WTC11 (cell line): ENCODE measurements around the gene TMEM9. TPM values are rescaled to one million over a fixed set of nuclear protein-coding genes. Genes with fewer than 3 reads are reported as not detected.

ENCODE experiments used
- ATAC-seq: fragments of 200-7000 bp; cut with Tn5 transposase; 2 replicates; pipeline ENCODE4 v1.10.0; 2021; ENCODE audit warnings: mild to moderate bottlenecking, moderate library complexity
- CTCF ChIA-PET: fragments of 300-600 bp; sonication (Branson Sonifier 250); formaldehyde crosslinking; loops from one replicate; lab custom pipeline; 2021; ENCODE audit warnings: antibody characterized with exemption; lab: Charles Lee
- POLR2A ChIA-PET: fragments of 350-600 bp; sonication (Branson Sonifier 250); formaldehyde crosslinking; loops from one replicate; lab custom pipeline; 2021; ENCODE audit warnings: antibody characterized with exemption; lab: Charles Lee
- DNase-seq: peaks from one replicate; pipeline ENCODE4 v3.0.0; 2021; ENCODE audit warnings: low spot score
- H3K27ac Mint-ChIP-seq: 2 replicates; pipeline ENCODE4 v1.8.0; 2021; ENCODE audit warnings: mixed read lengths
- H3K27me3 Mint-ChIP-seq: 2 replicates; pipeline ENCODE4 v1.8.0; 2021; ENCODE audit warnings: low read depth, mild to moderate bottlenecking, moderate library complexity, mixed read lengths
- H3K36me3 Mint-ChIP-seq: 2 replicates; pipeline ENCODE4 v1.8.0; 2021; ENCODE audit warnings: mixed read lengths
- H3K4me1 Mint-ChIP-seq: 2 replicates; pipeline ENCODE4 v1.8.0; 2022; ENCODE audit warnings: mixed read lengths
- H3K4me3 Mint-ChIP-seq: 2 replicates; pipeline ENCODE4 v1.8.0; 2021; ENCODE audit warnings: mild to moderate bottlenecking, moderate library complexity, mixed read lengths
- H3K9me3 Mint-ChIP-seq: 2 replicates; pipeline ENCODE4 v1.8.0; 2021; ENCODE audit warnings: mixed read lengths
- CREM ChIP-seq: sonication (generic); formaldehyde crosslinking; IDR thresholded peaks from 2 replicates; pipeline ENCODE4 v1.8.1; 2022; ENCODE audit warnings: mild to moderate bottlenecking, missing genetic modification reagents, moderate library complexity
- ETV6 ChIP-seq: sonication (generic); formaldehyde crosslinking; IDR thresholded peaks from 2 replicates; pipeline ENCODE4 v1.8.1; 2022; ENCODE audit warnings: mild to moderate bottlenecking, missing genetic modification reagents
- FOXK1 ChIP-seq: sonication (generic); formaldehyde crosslinking; IDR thresholded peaks from 2 replicates; pipeline ENCODE4 v1.8.0; 2022; ENCODE audit warnings: mild to moderate bottlenecking, moderate library complexity, missing genetic modification reagents
- HMGXB4 ChIP-seq: sonication (generic); formaldehyde crosslinking; IDR thresholded peaks from 2 replicates; pipeline ENCODE4 v1.8.1; 2023; ENCODE audit warnings: mild to moderate bottlenecking, moderate library complexity, missing genetic modification reagents
- JUN ChIP-seq: sonication (generic); formaldehyde crosslinking; IDR thresholded peaks from 2 replicates; pipeline ENCODE4 v1.8.0; 2023; ENCODE audit warnings: mild to moderate bottlenecking, missing genetic modification reagents
- MYBL2 ChIP-seq: sonication (generic); formaldehyde crosslinking; IDR thresholded peaks from 2 replicates; pipeline ENCODE4 v1.8.1; 2023; ENCODE audit warnings: mild to moderate bottlenecking, moderate library complexity, missing genetic modification reagents
- NFYB ChIP-seq: sonication (generic); formaldehyde crosslinking; conservative IDR thresholded peaks from 2 replicates; pipeline ENCODE4 v1.8.0; 2022; ENCODE audit warnings: low read depth, missing genetic modification reagents
- NR2C2 ChIP-seq: sonication (generic); formaldehyde crosslinking; IDR thresholded peaks from 2 replicates; pipeline ENCODE4 v1.8.0; 2022; ENCODE audit warnings: mild to moderate bottlenecking, missing genetic modification reagents
- NR3C1 ChIP-seq: sonication (generic); formaldehyde crosslinking; conservative IDR thresholded peaks from 2 replicates; pipeline ENCODE4 v1.8.1; 2023; ENCODE audit warnings: low read depth, mild to moderate bottlenecking, missing genetic modification reagents
- OVOL2 ChIP-seq: fragments of 250-450 bp; sonication (Bioruptor Pico); IDR thresholded peaks from 2 replicates; pipeline ENCODE4 v1.9.0; 2021; ENCODE audit warnings: mild to moderate bottlenecking, borderline replicate concordance
- RELA ChIP-seq: sonication (generic); formaldehyde crosslinking; IDR thresholded peaks from 2 replicates; pipeline ENCODE4 v1.8.1; 2022; ENCODE audit warnings: missing genetic modification reagents, mild to moderate bottlenecking, borderline replicate concordance
- STAT6 ChIP-seq: sonication (generic); formaldehyde crosslinking; conservative IDR thresholded peaks from 2 replicates; pipeline ENCODE4 v1.8.1; 2023; ENCODE audit warnings: mild to moderate bottlenecking, low read depth, missing genetic modification reagents, moderate library complexity
- TCF7 ChIP-seq: sonication (generic); formaldehyde crosslinking; IDR thresholded peaks from 2 replicates; pipeline ENCODE4 v1.8.0; 2022; ENCODE audit warnings: mild to moderate bottlenecking, low read depth, missing genetic modification reagents, moderate library complexity
- TEAD1 ChIP-seq: sonication (generic); formaldehyde crosslinking; IDR thresholded peaks from 2 replicates; pipeline ENCODE4 v1.8.0; 2022; ENCODE audit warnings: mild to moderate bottlenecking, missing genetic modification reagents
- ZNF138 ChIP-seq: sonication (generic); formaldehyde crosslinking; conservative IDR thresholded peaks from 2 replicates; pipeline ENCODE4 v1.8.1; 2022; ENCODE audit warnings: mild to moderate bottlenecking, moderate library complexity, missing genetic modification reagents
- ZNF219 ChIP-seq: sonication (generic); formaldehyde crosslinking; IDR thresholded peaks from 2 replicates; pipeline ENCODE4 v1.8.0; 2023; ENCODE audit warnings: missing genetic modification reagents, mild to moderate bottlenecking, borderline replicate concordance
- ZNF423 ChIP-seq: fragments of 250-450 bp; sonication (Bioruptor Pico); IDR thresholded peaks from 2 replicates; pipeline ENCODE4 v2.1.2; 2022; ENCODE audit warnings: mild to moderate bottlenecking, moderate library complexity
- total RNA-seq: library from RNA; stranded (reverse); gene quantifications from 3 replicates; pipeline ENCODE4 v1.2.3, GENCODE V29; 2021
- TF ChIP-seq, protein P1 (sequence below): fragments of 250-450 bp; sonication (Bioruptor Pico); IDR thresholded peaks from 2 replicates; pipeline ENCODE4 v1.8.0; 2021; ENCODE audit warnings: mild to moderate bottlenecking
- TF ChIP-seq, protein P2 (sequence below): sonication (generic); formaldehyde crosslinking; IDR thresholded peaks from 2 replicates; pipeline ENCODE4 v1.8.1; 2022; ENCODE audit warnings: missing genetic modification reagents, borderline replicate concordance
- TF ChIP-seq, protein P3 (sequence below): fragments of 250-450 bp; sonication (Bioruptor Pico); IDR thresholded peaks from 2 replicates; pipeline ENCODE4 v1.9.0; 2021; ENCODE audit warnings: moderate library complexity, mild to moderate bottlenecking, inconsistent platforms, borderline replicate concordance
- TF ChIP-seq, protein P4 (sequence below): sonication (generic); formaldehyde crosslinking; IDR thresholded peaks from 2 replicates; pipeline ENCODE4 v1.8.0; 2023; ENCODE audit warnings: missing genetic modification reagents

TMEM9 gene
- total RNA-seq, 1 experiment from 2014 or later: 97.5 TPM

DNA sequence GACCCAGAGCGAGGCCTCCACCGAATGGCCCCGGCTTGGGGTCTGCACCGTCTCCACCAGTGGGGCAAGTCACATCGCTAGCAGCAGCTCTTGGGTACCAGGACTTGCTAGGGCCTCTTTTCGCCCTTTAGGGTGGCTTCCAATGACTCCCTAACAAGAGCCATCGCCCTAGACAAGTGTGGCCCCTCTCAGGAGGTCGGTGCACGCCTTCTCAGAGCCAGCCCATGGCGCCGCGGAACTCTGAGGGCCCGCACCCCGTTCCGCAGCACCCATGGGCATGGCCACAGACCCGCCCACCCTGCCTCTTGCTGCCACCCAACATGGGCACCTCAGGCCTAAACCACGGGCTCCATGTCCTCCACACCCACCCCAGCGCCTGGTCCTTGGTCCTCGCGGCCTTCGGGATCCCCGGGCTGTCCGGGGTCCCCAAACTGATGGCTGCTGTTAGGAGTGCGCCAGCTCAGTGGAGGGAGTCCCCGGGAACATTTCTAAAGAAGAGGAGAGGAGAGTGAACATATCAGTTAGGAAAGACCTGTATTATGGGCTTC is 38.8 kb downstream of the TMEM9 start:
- DNase-seq: no peak
- Mint-ChIP-seq H3K9me3 (no peaks in the 10 kb centered on the region), H3K36me3 (no peaks in the 10 kb centered on the region), H3K4me1 (peaks cover 13% of the 10 kb centered on the region)
- POLR2A ChIA-PET: no interaction called here
- no peak for ATAC-seq
- TF ChIP-seq FOXK1: no peak
- no peak for TF ChIP-seq MYBL2 (CRISPR knock-in tag)
- TF ChIP-seq NR3C1 (CRISPR knock-in tag): no peak
- TF ChIP-seq, protein P1, sequence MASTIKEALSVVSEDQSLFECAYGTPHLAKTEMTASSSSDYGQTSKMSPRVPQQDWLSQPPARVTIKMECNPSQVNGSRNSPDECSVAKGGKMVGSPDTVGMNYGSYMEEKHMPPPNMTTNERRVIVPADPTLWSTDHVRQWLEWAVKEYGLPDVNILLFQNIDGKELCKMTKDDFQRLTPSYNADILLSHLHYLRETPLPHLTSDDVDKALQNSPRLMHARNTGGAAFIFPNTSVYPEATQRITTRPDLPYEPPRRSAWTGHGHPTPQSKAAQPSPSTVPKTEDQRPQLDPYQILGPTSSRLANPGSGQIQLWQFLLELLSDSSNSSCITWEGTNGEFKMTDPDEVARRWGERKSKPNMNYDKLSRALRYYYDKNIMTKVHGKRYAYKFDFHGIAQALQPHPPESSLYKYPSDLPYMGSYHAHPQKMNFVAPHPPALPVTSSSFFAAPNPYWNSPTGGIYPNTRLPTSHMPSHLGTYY (CRISPR knock-in tag): no peak
- no peak for TF ChIP-seq JUN (CRISPR knock-in tag)
- TF ChIP-seq, protein P2, sequence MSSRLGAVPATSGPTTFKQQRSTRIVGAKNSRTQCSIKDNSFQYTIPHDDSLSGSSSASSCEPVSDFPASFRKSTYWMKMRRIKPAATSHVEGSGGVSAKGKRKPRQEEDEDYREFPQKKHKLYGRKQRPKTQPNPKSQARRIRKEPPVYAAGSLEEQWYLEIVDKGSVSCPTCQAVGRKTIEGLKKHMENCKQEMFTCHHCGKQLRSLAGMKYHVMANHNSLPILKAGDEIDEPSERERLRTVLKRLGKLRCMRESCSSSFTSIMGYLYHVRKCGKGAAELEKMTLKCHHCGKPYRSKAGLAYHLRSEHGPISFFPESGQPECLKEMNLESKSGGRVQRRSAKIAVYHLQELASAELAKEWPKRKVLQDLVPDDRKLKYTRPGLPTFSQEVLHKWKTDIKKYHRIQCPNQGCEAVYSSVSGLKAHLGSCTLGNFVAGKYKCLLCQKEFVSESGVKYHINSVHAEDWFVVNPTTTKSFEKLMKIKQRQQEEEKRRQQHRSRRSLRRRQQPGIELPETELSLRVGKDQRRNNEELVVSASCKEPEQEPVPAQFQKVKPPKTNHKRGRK (CRISPR knock-in tag): no peak
- no peak for TF ChIP-seq ETV6
- TF ChIP-seq, protein P3, sequence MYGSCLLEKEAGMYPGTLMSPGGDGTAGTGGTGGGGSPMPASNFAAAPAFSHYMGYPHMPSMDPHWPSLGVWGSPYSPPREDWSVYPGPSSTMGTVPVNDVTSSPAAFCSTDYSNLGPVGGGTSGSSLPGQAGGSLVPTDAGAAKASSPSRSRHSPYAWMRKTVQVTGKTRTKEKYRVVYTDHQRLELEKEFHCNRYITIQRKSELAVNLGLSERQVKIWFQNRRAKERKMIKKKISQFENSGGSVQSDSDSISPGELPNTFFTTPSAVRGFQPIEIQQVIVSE (CRISPR knock-in tag): no peak
- TF ChIP-seq NR2C2 (CRISPR knock-in tag): no peak
- no peak for TF ChIP-seq RELA (CRISPR knock-in tag)
- TF ChIP-seq TEAD1 (CRISPR knock-in tag): no peak
- no peak for TF ChIP-seq TCF7 (CRISPR knock-in tag)
- no peak for TF ChIP-seq STAT6
- TF ChIP-seq CREM (CRISPR knock-in tag): no peak
- TF ChIP-seq, all 79 proteins: peak for 0
- Mint-ChIP-seq H3K27ac (no peak overlapping the region), H3K4me3 (no peak overlapping the region), H3K27me3 (peaks cover 65% of the 10 kb centered on the region)
- CTCF ChIA-PET: interaction anchor here (1.0 to 8.2 kb wide), 7 partner anchors 12 to 227 kb away, joined by 3 to 124 read pairs (median 24); partner anchors contain the start of genes ASCL5 and KIF21B

DNA sequence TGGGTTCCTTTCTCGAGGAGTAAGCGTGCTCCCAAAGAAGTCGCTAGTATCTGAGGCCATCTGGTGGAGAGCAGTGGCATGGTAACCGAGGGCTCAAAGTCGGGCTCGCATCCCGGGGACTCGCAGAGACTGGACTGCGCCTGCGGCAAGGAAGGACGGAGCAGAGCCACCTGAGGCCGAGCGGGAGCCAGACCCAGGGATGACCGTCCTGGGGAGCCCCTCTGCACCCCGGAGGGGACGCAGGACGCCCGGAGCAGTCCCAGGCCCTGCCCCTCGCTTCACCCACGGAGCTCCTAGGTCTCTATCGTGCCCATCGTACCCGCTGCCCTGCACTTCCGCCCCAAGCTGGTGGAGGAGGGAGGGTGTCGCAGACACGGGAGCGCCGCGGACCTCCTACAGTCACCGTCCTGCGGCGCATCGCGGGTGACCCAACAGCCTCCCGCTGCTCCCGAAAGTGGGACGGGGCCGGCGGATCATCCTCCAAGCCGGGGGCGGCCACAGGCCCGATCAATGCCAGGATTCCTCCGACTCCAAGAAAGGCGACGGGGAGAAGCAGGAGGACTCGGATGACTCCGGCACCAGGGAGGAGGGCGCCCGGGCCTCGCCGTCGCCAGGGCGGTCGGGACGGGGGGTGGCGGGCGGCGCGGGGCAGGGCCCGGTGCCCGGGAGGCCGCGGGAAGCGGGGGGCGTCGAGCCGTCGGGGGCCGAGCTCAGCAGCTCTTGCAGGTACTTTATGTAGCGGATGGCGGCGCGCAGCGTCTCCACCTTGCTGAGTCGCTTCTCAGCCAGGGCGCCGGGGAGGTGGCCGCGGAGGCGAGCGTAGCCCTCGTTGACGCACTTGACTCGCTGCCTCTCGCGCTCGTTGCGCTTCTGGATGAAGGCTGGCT is 39.8 kb downstream of the TMEM9 start:
- POLR2A ChIA-PET: interaction anchor here (0.6 to 1.6 kb wide), 3 partner anchors 55 to 225 kb away, joined by 3 to 9 read pairs (median 4); no protein-coding TSS in a partner anchor
- Mint-ChIP-seq H3K4me1 (peaks cover 8% of the 10 kb centered on the region), H3K9me3 (no peaks in the 10 kb centered on the region), H3K27ac (no peak overlapping the region), H3K27me3 (peaks cover 62% of the 10 kb centered on the region), H3K36me3 (no peaks in the 10 kb centered on the region), H3K4me3 (peak overlapping the region; percentile 73)
- CTCF ChIA-PET: interaction anchor here (0.7 to 8.2 kb wide), 31 partner anchors 10 to 480 kb away, joined by 3 to 124 read pairs (median 5); partner anchors contain the start of genes ASCL5, KIF21B and TMEM9
- peak; percentile 95 for DNase-seq
- ATAC-seq: peak; percentile 92
- peak; percentile 87 for TF ChIP-seq HMGXB4 (CRISPR knock-in tag)
- TF ChIP-seq ZNF219 (CRISPR knock-in tag): no peak
- TF ChIP-seq CREM (CRISPR knock-in tag): no peak
- peak; percentile 76 for TF ChIP-seq ZNF423 (CRISPR knock-in tag)
- TF ChIP-seq NFYB (CRISPR knock-in tag): no peak
- 0 out of 2 replicates have a peak, but pooled peaks have one; percentile 19 for TF ChIP-seq ETV6
- TF ChIP-seq ZNF138 (CRISPR knock-in tag): 0 out of 2 replicates have a peak, but pooled peaks have one; percentile 18
- TF ChIP-seq, protein P4, sequence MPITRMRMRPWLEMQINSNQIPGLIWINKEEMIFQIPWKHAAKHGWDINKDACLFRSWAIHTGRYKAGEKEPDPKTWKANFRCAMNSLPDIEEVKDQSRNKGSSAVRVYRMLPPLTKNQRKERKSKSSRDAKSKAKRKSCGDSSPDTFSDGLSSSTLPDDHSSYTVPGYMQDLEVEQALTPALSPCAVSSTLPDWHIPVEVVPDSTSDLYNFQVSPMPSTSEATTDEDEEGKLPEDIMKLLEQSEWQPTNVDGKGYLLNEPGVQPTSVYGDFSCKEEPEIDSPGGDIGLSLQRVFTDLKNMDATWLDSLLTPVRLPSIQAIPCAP: no peak
- TF ChIP-seq RELA (CRISPR knock-in tag): 0 out of 2 replicates have a peak, but pooled peaks have one; percentile 32
- TF ChIP-seq OVOL2 (CRISPR knock-in tag): no peak
